ENCODE results near the gene F2R. TPM values are rescaled to one million over a fixed set of nuclear protein-coding genes. Genes with fewer than 3 reads are reported as not detected.

F2R gene
- total RNA-seq, 2 experiments from 2014 or later, result 0.42 to 0.43 TPM

DNA sequence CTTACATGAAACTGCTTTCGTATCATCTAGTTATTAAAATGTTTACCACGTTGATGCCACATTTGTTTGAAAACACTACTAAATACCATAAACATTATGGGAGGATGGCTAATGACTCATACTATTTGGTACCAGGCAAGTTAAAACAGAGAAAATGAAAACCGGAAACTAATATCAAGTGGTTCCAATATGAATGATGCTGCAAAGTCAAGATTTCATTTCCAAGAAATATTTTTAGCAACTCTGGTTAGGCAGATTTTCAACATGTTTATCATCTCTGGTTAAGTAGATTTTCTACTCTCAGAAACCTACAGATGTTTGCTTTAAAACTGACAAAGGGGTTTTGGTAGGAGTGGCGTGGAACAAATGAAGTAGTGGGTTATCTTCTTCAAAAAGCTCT is 4.9 kb upstream of the F2R start:
- H3K27ac Mint-ChIP-seq, result no peak overlapping the region
- no peak overlapping the region for H3K4me3 Mint-ChIP-seq
- peaks cover 5% of the 10 kb centered on the region for H3K36me3 Mint-ChIP-seq (ENCODE audit: low read depth)
- no peaks in the 10 kb centered on the region for H3K9me3 Mint-ChIP-seq
- DNase-seq, result no peak
- intact Hi-C loops (cut with micrococcal nuclease), result loop anchor here (2.0 to 10.0 kb wide), 2 partner anchors 18 to 236 kb away; no protein-coding TSS in a partner anchor
- CTCF ChIA-PET, result interaction anchor here (1.2 to 1.7 kb wide), 2 partner anchors 64 to 69 kb away, joined by 4 to 5 read pairs; no protein-coding TSS in a partner anchor
- peaks cover 27% of the 10 kb centered on the region for H3K27me3 Mint-ChIP-seq (ENCODE audit: low read depth)
- peaks cover 22% of the 10 kb centered on the region for H3K4me1 Mint-ChIP-seq (ENCODE audit: low read depth)

DNA sequence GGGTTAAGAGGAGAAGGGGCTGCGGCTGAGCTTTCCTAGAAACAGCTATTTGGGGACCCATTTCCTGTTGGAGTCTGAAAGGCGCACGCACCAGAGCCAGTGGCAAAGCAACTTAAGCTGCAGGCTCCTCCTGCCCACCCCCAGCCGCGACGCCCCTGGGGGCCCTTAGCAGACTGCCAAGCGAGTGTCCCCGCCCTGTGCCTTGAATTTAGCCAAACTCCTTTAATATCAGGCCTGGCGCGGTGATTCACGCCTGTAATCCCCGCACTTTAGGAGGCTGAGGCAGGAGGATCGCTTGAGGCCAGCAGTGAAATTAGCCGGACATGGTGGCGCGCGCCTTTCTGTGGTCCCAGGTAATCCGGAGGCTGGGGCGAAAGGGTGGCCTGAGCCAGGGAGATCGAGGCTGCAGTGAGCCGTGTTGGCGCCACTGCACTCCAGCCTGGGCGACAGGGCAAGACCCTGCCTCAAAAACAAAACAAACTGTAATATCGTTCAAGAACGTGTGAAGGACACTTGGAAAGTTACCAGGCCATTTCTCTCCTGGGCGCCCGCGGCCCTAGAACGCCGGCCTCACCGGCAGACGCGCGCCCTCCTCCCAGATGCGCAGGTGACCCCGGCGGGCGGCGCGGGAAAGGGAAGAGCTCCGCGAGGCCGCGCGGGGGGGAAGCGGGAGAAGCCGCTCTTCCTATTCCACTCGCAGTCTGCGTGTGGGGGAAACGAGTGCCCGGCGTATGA is 1.0 kb upstream of the F2R start:
- Mint-ChIP-seq H3K36me3 (ENCODE audit: low read depth) (no peaks in the 10 kb centered on the region), H3K27ac (no peak overlapping the region), H3K9me3 (no peaks in the 10 kb centered on the region), H3K4me3 (peak overlapping the region; percentile 77), H3K4me1 (ENCODE audit: low read depth) (peaks cover 27% of the 10 kb centered on the region), H3K27me3 (ENCODE audit: low read depth) (peaks cover 48% of the 10 kb centered on the region)
- CTCF ChIA-PET, result interaction anchor here (0.6 to 1.2 kb wide), 3 partner anchors 22 to 60 kb away, joined by 3 to 5 read pairs (median 4); no protein-coding TSS in a partner anchor
- intact Hi-C loops (cut with micrococcal nuclease), result loop anchor here (1.0 to 10.0 kb wide), 3 partner anchors 103 to 240 kb away; partner anchors contain the start of gene S100Z
- no peak for DNase-seq

DNA sequence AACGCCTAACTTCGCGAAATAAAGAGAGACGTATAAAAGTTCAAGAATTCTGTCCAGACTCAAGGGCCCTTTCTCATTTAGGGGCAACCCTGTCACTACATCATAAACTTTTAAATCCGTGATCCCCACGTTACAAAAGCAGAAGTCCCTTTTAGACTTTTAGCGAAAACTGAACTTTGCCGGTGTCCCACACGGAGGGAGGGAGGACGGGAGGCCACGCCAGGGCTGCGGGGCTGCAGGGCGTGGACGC is 515 bp upstream of the F2R start:
- CTCF ChIA-PET, result interaction anchor here (1.2 kb wide), 1 partner anchor 46 kb away, joined by 3 read pairs; no protein-coding TSS in a partner anchor
- Mint-ChIP-seq H3K27ac (no peak overlapping the region), H3K4me1 (ENCODE audit: low read depth) (peaks cover 27% of the 10 kb centered on the region), H3K4me3 (peak overlapping the region; percentile 77), H3K9me3 (no peaks in the 10 kb centered on the region), H3K27me3 (ENCODE audit: low read depth) (peaks cover 48% of the 10 kb centered on the region), H3K36me3 (ENCODE audit: low read depth) (no peaks in the 10 kb centered on the region)
- DNase-seq, result no peak
- intact Hi-C loops (cut with micrococcal nuclease), result loop anchor here (1.0 to 10.0 kb wide), 3 partner anchors 103 to 241 kb away; partner anchors contain the start of gene S100Z

DNA sequence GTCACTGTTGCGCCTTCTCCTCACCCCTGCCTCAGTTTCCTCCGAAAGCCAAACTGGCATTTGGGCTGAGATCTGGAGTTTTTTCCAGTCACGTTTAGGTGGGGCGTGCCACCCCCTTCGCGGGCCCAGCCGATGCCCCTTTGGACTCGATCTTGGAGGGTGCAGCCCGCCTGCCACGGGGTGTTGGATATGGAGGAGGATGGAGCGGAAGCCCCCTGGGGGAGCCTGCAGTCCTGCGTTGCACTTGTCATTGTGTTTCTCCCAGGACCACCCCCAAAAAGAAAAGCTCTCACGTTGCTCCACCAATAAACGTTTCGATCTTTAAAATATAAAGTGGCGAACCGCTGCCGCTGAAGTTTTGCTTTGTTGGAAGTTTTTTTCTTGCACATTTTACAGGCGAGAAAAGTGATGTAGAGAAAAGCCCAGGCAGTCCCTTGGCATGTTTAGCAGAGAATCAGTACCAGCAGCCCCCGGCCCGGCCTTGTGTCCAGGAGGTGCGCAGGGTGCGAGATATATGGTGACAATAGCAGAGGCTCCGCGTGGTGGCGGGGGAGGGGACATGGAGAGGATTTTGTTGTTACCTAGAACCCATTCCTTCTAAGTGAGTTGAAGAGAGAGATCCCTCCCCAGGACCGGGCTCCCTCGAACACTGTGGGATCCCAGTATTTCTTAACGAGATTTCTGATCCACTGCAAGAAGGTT is 681 bp downstream of the F2R start:
- peaks cover 46% of the 10 kb centered on the region for H3K27me3 Mint-ChIP-seq (ENCODE audit: low read depth)
- H3K9me3 Mint-ChIP-seq, result no peaks in the 10 kb centered on the region
- peaks cover 16% of the 10 kb centered on the region for H3K4me1 Mint-ChIP-seq (ENCODE audit: low read depth)
- no peaks in the 10 kb centered on the region for H3K36me3 Mint-ChIP-seq (ENCODE audit: low read depth)
- H3K27ac Mint-ChIP-seq, result no peak overlapping the region
- CTCF ChIA-PET, result interaction anchor here (3.1 kb wide), 1 partner anchor 57 kb away, joined by 17 read pairs; no protein-coding TSS in a partner anchor
- no peak for DNase-seq
- H3K4me3 Mint-ChIP-seq, result peak overlapping the region; percentile 77
- intact Hi-C loops (cut with micrococcal nuclease), result loop anchor here (1.0 to 10.0 kb wide), 5 partner anchors 23 to 361 kb away; partner anchors contain the start of gene S100Z

DNA sequence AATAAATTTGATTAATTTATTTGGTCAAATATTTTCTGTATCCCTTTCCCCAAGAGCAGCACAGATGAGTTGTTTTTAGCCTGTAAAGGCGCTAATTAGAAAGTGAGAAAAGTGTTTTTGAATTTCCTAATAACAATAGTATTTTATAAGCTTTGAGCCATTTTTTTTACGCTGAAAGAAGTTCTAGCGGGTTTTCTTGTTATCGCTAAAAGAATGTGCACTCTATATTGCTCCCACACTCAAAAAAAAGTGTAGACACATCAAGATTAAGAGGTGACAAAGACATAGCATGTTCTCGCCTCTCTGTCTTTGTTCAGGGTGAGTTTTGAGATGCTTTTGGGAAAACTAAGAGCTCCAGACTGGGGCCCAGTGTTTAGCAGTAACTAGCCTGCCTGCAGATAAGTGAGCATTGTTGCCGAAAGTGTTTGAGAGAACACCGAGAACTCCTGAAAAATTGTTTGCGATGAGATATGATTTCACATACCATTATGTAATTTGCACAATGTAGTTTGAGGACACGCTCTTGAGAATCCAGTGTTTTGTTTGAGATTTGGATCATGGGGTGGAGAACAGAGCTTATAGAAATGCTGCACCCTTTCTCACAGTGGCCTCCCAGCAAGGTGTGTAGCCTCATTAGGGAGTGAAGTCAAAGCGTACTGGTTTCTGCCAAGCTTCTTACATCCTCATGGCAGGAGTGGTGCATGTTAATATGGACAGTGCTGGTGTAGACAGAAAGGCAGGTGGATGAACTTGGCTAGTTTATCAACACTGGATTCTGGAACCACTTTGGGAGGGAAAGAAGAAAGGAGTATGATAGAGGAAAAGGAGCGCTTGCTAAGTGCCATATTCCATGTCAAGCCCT is 1.5 kb downstream of the F2R start:
- no peak for DNase-seq
- Mint-ChIP-seq H3K4me1 (ENCODE audit: low read depth) (peaks cover 16% of the 10 kb centered on the region), H3K27ac (no peak overlapping the region), H3K27me3 (ENCODE audit: low read depth) (peaks cover 46% of the 10 kb centered on the region), H3K9me3 (no peaks in the 10 kb centered on the region), H3K36me3 (ENCODE audit: low read depth) (no peaks in the 10 kb centered on the region), H3K4me3 (no peak overlapping the region)
- intact Hi-C loops (cut with micrococcal nuclease), result loop anchor here (5.0 to 10.0 kb wide), 2 partner anchors 135 to 243 kb away; partner anchors contain the start of gene S100Z
- CTCF ChIA-PET, result interaction anchor here (0.8 to 3.1 kb wide), 2 partner anchors 23 to 57 kb away, joined by 3 to 17 read pairs; no protein-coding TSS in a partner anchor

DNA sequence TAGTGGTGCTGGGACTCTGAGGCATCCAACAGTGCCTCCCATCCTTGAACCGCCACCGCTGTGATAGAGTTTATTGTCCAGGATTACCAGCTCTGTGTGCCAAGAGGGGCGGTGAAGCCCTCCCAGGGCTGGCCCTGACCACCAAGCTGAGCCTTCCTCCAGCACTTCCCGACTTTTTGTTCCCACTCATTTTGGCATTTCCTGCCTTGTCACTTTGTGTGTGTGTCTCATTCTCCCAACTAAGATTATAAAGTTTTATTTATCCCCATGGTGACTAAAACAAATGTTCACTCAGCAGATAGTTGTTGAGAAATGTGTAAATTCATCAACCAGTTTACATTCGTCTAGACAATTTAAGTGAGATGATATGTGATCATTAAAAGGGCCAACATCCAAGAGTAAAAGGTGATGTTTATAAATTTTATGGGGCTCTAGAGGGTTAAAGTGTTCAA is 2.5 kb downstream of the F2R start:
- Mint-ChIP-seq H3K27ac (no peak overlapping the region), H3K4me1 (ENCODE audit: low read depth) (peaks cover 16% of the 10 kb centered on the region), H3K9me3 (no peaks in the 10 kb centered on the region), H3K4me3 (no peak overlapping the region), H3K36me3 (ENCODE audit: low read depth) (no peaks in the 10 kb centered on the region), H3K27me3 (ENCODE audit: low read depth) (peaks cover 42% of the 10 kb centered on the region)
- intact Hi-C loops (cut with micrococcal nuclease), result loop anchor here (5.0 to 10.0 kb wide), 2 partner anchors 134 to 244 kb away; partner anchors contain the start of gene S100Z
- CTCF ChIA-PET, result interaction anchor here (0.7 to 3.1 kb wide), 2 partner anchors 15 to 56 kb away, joined by 3 to 17 read pairs; no protein-coding TSS in a partner anchor
- DNase-seq, result no peak

DNA sequence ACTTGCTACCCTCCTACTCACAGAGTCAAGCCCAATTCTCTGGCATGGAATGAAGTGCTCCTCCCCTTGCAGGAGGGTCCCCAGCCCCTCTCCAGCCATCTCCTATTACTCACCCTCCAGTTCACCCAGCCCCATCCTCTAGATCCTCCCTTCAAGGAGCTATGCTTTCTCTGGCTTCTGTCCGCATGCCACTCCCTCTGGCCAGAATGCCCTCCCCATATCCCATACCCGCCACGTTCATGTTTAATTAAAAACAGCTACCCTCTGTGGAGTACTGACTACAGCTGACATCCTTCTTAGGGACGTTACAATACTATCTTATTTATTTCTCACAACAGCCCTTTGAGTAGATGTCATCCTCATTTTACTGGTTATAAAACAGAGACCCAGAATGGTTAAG is 3.0 kb downstream of the F2R start:
- Mint-ChIP-seq H3K27ac (no peak overlapping the region), H3K27me3 (ENCODE audit: low read depth) (peaks cover 37% of the 10 kb centered on the region), H3K4me3 (no peak overlapping the region), H3K36me3 (ENCODE audit: low read depth) (no peaks in the 10 kb centered on the region), H3K4me1 (ENCODE audit: low read depth) (peaks cover 16% of the 10 kb centered on the region), H3K9me3 (no peaks in the 10 kb centered on the region)
- no peak for DNase-seq
- intact Hi-C loops (cut with micrococcal nuclease), result loop anchor here (5.0 to 10.0 kb wide), 2 partner anchors 133 to 244 kb away; partner anchors contain the start of gene S100Z
- CTCF ChIA-PET, result interaction anchor here (0.7 to 3.1 kb wide), 3 partner anchors 15 to 340 kb away, joined by 3 to 17 read pairs (median 3); no protein-coding TSS in a partner anchor

DNA sequence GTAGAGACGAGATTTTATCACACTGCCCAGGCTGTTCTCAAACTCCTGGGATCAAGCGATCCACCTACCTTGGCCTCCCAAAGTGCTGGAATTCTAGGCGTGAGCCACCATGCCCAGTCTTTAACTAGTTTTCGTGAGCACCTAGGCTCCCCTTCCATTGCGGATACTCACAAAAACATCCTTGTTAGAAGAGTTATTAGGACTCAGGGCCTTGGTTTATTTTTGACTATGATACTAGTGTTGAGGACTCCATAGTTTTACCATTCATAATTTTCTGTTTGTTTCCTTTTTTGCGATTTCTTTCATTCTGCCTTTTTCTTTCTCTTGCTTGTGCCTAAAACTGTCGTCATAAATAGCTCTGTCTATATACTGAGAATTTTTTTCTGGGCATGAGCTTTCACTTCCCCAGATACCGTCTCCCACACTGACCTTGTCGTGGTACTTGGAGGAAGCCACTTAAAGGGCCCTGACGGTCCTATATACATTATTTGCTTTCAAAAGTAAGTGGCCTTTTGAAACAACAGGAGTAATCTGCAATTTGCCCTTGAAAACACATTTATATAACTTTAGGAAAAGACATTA is 5.2 kb downstream of the F2R start:
- CTCF ChIA-PET, result interaction anchor here (0.6 to 0.7 kb wide), 2 partner anchors 31 to 54 kb away, joined by 3 to 5 read pairs; no protein-coding TSS in a partner anchor
- no peaks in the 10 kb centered on the region for H3K9me3 Mint-ChIP-seq
- H3K27me3 Mint-ChIP-seq (ENCODE audit: low read depth), result peaks cover 20% of the 10 kb centered on the region
- no peak overlapping the region for H3K4me3 Mint-ChIP-seq
- no peak overlapping the region for H3K27ac Mint-ChIP-seq
- no peak for DNase-seq
- peaks cover 5% of the 10 kb centered on the region for H3K4me1 Mint-ChIP-seq (ENCODE audit: low read depth)
- intact Hi-C loops (cut with micrococcal nuclease), result no loop called here
- no peaks in the 10 kb centered on the region for H3K36me3 Mint-ChIP-seq (ENCODE audit: low read depth)

DNA sequence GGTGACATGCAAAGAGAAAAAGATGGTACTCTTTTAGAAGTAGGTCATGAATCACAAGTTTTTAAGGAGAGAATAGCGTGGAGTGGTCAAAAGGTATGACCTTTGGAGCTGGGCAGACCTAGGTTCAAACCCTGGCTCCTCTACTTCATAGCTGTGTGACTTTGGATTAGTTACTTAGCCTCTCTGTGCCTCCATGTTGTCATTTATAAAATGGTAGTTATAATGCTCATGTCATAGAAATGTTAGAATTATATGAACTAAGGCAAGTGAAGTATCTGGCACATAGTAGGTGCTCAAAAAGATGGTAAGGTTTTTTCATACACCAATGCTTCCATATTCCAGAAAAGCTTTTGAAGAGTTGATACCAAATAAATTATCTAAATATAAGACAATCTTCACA is 7.3 kb downstream of the F2R start:
- Mint-ChIP-seq H3K9me3 (no peaks in the 10 kb centered on the region), H3K4me1 (ENCODE audit: low read depth) (no peaks in the 10 kb centered on the region), H3K27ac (no peak overlapping the region), H3K27me3 (ENCODE audit: low read depth) (peaks cover 5% of the 10 kb centered on the region), H3K36me3 (ENCODE audit: low read depth) (no peaks in the 10 kb centered on the region), H3K4me3 (no peak overlapping the region)
- intact Hi-C loops (cut with micrococcal nuclease), result no loop called here
- CTCF ChIA-PET, result interaction anchor here (0.6 to 2.3 kb wide), 3 partner anchors 17 to 413 kb away, joined by 3 to 8 read pairs (median 3); no protein-coding TSS in a partner anchor
- no peak for DNase-seq

DNA sequence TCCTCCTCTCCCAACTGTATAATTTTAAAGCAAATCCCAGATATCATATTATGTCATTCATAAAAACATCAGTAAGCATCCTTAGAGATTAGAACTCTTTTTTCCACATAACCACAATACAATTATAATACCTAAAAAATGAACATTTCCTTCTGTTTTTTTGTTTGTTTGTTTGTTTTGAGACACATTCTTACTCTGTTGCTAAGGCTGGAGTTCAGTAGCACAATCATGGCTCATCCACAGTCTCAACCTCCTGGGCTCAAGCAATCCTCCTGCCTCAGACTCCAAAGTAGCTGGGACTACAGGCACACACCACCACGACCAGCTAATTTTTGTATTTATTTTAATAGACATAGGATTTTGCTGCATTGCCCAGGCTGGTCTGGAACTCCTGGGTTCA is 8.0 kb downstream of the F2R start:
- no peak for DNase-seq
- Mint-ChIP-seq H3K27me3 (ENCODE audit: low read depth) (peaks cover 1% of the 10 kb centered on the region), H3K9me3 (peaks cover under 1% of the 10 kb centered on the region), H3K36me3 (ENCODE audit: low read depth) (no peaks in the 10 kb centered on the region), H3K4me3 (no peak overlapping the region), H3K4me1 (ENCODE audit: low read depth) (no peaks in the 10 kb centered on the region), H3K27ac (no peak overlapping the region)
- intact Hi-C loops (cut with micrococcal nuclease), result no loop called here
- CTCF ChIA-PET, result interaction anchor here (2.3 kb wide), 1 partner anchor 51 kb away, joined by 8 read pairs; no protein-coding TSS in a partner anchor

DNA sequence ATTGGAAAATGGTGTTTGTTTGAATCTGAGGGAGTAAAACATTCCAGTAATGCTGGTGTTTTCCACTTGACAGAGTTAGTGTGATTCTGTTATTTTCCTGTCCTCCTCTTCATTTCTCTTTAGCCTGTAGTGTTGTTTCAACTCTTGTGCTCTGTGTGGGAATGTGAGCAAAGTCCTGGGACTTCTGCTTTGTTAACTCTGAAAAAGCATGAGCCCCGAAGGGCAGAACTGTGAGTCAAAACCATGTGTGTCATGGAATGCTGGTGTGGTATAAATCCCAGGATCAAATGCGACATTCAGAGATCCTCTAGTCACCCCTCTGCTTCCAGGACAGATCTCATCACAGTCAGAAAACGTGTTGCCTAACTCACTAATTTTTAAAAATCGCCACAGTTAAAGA is 8.9 kb downstream of the F2R start:
- Mint-ChIP-seq H3K27me3 (ENCODE audit: low read depth) (no peaks in the 10 kb centered on the region), H3K27ac (no peak overlapping the region), H3K4me3 (no peak overlapping the region), H3K9me3 (peaks cover 10% of the 10 kb centered on the region), H3K4me1 (ENCODE audit: low read depth) (no peaks in the 10 kb centered on the region), H3K36me3 (ENCODE audit: low read depth) (no peaks in the 10 kb centered on the region)
- no peak for DNase-seq
- intact Hi-C loops (cut with micrococcal nuclease), result no loop called here
- CTCF ChIA-PET, result no interaction called here

Data from activated naive CD4-positive, alpha-beta T cell treated with anti-CD3 and anti-CD28 coated beads for 36 hours (primary cell).